Activated naive CD4-positive, alpha-beta T cell (primary cell): Measurements from ENCODE around the gene SLC25A41.
A peak's percentile ranks its signal among the peaks of the same experiment; 100 is the strongest.

Experiments used
- DNase-seq, 4 experiments: peaks; one replicate each; lab custom pipeline; 2025; lab: John Stamatoyannopoulos, UW

Gene SLC25A41

DNA sequence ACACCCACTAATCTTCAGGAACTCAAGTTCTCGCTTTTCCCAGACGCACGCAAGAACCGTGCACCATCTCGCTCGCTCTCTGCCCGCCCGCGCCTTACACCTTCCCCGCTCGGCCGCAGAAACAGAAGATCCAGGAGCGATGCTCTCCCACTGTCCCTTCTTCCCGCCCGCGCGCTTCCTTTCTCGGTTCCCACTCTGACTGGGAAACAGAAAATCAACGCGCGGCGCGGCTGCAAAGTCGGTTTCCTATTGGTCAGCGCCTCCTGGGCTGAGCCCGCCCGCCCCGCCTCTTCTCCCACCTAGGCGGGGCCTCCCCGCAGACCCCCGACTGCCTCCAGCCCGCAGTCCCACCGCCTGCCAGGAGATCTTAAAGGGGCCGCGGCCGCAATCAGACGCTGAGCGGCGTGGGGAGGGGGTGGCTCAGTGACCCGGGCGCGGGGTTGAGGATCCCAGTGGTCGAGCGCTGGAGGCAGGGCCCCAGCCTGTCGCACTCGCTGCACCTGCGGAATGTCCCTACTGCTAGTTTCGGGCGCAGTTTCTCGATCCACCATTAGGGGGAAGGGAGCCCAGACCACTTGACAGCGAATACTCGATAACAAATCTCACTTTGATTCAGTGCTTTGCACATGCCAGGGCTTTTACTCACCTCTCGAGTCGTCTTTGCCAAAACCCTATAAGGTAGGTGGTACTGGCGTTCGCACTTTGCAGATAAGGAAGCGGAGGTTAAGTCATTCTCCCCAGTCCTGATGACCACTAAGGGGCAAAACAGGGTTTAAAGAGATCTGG is 26.7 kb upstream of the SLC25A41 start:
- DNase-seq, result peak; percentile 90 to 94 (median 92)

DNA sequence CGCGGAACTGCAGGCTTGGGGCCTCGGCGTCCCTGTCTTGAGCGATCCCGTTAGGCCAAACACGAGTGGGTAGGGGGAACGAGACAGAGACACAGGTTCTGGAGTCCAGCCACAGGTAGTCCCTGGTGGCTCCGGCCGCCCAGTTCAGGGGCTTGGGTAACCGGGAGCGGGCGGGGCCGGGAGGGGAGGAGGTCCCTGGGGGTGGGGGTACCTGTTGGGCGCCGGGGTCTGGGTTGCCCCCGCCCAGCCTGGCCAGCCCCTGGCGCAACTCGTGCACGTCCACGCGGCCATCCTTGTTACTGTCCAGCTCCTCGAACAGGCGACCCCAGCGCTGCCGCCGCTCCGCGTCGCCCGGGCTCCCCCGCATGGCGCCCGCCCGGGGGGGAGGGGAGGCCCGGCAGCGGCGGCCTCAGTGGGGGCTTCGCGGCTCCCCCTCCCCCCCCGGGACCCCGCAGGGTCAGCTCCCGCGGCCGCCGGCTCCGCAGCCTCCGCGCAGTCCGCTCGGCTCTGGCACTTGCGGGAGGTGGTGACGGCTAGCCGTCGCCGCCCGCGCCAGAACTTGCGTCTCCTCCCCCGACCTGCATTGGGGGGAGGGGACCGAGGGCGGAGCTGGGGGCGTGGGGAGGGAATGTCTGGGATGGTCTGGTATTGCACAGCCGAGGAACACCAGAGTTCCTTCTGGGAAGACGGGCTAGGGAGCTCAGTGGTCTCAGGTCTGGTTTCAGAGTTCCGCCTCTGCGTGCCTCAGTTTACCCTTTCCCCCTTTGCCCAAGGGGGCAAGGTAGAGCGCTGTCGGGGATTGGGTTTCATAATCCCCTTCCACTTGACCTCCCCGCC is 25.9 kb upstream of the SLC25A41 start, which contains the start of gene SLC25A23:
TSS of gene SLC25A23 (minus strand) at position 531 of the 837 bp plus-strand sequence. CDS start at position 367, 164 bp downstream.
- DNase-seq, result peak in 1 of 4 experiments; percentile 55

DNA sequence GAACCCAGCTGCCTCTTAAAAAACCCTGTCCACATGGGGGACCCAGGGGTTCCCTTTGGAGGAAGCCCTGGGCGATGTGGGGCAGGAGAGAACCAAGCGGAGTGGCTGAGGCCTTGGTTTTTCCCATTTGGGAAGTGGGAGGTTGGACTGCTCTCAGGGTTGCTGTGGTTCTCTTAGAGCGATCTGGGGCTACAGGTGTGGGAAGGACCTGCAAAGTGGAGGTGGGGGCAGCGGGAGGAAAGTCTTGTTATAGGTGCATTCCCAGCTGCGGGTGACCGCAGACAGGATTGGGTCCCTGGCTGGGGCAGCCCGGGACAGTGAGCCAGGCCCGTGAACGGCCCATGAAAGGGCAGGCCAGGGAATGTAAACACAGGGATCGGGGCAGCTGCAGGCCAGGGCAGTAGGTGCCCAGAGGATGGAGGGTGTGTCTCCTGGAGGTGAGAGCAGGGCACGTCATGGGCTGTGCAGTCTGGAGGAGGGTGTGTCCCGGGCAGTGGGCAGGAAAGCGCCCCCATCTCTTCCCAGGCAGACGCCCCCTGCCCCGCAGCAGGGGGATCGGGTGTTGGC is 25.2 kb upstream of the SLC25A41 start:
- DNase-seq, result no peak

DNA sequence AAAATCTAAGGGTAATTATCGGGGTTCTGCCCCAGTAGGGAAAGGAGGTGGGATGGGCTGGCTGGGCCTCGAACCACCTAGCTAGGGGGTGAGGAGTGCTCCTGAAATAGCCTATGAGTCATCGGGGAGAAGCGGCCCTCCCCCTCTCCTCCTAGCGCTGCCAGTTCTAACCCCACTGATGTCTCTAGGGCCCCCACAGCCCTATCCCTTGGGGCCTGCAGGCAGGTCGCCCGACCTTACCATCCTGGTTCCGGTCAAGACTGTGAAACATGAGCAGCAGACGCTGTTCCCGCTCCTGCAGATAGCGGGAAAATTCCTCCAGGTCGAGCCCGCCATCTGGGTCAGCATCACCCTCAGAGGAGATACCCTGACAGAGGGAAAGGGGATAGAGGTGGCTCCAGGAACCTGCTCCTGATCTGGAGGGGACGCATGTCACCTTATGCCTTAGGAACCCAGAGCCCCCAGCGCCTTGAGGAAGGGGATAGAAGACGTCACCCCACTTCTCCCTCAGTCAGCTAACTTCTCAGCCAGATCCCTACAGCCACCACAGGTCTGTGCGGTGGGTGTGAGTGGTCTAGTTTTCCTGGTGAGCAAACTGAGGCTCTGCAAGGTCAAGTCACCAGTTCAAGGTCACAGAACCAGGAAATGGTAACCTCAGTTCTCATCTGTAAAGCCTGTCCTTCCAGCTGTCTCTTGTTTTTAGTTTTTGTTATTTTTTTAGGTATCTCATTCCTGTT is 24.6 kb upstream of the SLC25A41 start:
- DNase-seq, result no peak

DNA sequence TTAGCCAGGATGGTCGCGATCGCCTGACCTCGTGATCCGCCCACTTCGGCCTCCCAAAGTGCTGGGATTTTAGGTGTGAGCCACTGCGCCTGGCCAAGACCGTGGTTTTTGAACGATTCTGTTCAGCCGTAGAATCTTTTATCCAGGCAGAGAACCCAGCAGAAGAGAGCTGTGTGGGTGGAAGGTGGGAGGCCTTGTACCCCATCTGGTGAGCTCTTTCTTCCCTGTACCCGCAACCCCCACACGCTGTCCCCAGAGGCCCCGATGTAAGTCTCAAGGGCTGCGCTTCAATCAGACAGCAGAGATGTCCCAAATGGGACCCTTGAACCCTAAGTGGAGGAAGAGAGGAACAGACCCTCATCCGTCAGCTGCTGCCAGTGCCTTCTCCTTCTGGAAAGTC is 22.4 kb upstream of the SLC25A41 start:
- DNase-seq, result no peak

DNA sequence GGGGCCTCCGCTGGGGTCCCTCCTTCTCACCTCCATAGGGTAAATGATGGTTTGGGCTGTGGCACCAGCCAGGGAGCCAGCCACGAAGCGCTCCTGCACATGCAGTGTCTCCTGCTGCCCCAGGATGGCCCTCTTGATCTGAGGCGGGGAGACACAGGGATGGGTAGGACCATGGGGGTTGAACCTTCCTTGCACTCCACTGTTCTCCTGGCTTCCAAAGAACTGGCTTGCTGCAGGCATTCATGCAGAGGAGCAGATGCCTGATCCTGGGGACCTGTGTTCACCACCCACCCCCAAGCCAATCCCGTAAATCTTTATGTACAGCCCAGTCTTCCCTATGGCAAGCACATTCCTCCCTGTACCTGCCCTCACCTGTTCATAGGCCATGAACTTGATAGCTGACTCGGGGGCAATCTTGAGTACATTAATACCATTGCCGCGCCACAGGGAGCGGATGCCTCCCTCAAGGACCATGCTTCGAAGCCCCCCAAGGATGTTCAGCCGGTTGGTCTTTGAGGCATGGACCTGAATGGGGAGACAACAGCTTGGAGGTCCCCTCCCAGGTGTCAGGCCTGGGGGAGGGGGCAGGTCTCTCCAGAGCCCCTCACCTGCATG is 20.5 kb upstream of the SLC25A41 start:
- DNase-seq, result no peak

DNA sequence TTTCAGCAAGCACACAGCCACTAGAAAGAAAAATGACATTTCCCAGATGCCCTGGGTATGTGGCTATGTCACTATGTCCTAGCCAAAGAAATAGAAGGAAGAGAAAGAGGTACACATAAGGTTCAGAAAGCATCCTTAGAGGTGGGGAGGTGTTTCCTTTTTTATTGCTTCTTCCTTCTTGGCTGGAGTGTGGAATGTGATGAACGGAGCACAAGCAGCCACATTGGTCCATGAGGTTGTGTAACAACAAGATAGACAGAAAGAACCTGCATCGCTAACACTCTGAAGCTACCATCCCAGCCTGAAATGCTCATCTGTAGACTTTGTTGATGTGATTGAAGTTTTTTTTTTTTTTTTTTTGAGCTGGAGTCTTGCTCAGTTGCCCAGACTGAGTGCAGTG is 19.3 kb upstream of the SLC25A41 start:
- no peak for DNase-seq

DNA sequence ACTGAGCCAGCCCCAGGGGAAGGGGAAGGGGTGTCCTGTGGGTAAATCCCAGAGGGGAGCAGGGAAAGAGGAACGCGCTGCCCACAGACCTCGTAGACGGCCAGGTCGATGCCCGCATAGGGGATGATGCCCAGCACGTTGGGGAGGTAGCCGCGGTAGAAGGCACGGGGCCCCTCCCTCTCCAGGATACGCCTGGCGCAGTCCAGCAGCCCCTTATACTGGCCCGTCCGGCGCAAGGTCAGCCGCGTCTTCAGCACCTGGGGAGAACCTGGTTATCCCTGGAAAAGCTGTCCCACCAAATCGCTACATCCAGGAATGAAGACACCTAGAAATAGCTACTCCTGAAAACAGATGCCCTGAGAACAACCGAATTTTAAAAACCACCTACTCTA is 18.7 kb upstream of the SLC25A41 start:
- DNase-seq, result no peak

DNA sequence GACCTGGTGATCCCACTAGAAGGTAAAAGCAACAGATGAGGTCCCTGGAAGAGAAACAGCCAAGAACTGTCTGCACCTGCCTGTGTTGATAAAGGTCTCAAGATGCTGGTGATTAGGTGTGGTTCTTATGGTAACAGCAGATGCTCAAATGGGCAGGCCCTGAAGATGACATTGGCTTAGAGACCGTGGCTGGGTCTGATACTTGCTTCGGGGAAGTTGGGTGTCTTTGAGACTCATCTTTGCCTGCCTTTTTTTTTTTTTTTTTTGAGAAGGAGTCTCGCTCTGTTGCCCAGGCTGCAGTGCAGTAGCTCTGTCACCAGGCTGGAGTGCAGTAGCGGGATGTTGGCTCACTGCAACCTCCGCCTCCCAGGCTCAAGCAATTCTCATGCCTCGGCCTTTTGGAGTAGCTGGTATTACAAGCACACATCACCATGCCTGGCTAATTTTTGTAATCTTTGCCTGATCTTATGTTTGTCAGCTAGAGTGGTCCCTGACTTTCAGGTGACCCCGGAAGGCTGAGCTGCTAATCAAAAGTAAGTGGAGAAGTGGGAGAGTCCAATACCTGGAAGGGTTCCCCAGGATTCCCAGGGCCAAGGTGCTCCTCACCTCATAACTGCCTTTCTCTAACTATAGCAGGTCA is 18.1 kb upstream of the SLC25A41 start:
- DNase-seq, result no peak

DNA sequence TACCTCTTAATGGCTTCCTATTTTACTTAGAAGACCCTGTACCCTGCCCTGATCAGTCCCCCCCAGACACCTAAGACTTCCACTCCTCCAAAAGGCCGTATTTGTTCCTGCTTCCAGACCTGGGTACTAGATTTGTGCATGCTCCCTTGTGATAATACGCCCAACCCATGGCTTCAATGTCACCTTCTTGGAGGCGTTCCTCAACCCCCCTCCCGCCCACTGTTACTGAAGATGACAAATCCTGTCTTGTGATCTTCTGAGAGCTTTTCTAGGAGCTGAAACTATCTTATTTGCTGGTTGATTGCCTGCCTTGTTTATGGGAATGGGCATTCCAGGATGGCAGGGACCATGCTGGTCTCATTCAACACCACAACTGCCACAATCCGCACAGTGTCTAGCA is 16.6 kb upstream of the SLC25A41 start:
- no peak for DNase-seq

DNA sequence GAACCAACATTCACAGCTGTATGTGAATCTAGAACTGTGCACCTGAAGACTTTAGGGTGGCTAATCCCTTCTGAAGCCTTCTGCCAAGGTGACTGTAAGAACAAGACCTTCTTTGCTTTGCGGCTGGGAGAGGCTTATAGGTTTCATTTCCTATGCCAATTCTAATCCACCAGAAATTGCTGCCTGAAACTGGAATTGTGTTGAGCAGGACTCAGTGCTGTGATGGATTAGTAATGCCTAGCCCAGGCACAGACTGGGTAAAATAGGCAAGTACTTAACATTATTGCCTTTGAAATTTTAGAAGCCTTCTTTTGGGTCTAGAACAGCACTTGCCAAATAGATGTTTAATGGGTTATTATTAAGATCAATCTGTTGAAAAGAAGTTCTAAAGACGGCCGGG is 14.5 kb upstream of the SLC25A41 start:
- DNase-seq, result no peak

DNA sequence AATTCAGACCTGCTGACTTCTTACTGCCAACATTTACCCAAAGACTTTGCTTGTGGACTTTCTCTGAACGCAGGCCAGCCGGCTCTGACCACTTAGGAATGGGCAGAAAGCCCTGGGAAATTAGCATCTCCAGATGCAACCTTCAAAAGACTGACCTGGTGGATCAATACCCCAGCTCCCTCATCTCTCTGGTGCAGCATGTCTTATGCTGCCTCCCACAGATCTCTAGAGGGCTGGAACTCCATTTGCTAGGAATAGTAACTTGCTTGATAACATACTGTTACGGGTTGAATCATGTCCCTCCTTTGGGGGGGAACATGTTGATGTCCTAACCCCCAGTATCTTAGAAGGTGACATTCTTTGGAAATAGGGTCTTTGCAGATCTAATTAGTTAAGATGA is 12.9 kb upstream of the SLC25A41 start:
- DNase-seq, result no peak

DNA sequence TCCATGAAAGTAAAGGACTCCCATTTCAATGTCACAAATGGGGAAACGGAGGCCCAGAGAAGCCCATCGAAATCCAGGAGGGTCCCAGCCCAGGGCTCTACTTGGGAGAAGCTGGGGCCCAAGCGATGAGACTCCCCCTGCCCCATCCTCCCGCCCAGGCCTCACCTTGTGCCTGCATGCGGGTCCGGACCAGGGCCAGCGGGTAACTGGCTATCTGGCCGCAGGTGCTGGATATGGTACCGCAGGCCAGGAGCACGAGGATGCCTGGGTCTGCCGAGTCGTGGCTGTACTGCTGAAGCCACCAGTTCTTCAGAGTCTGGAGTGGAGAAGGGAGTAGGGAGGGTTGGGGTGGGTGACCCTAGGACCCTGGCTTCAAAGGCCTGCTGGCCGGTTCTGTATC is 10.4 kb upstream of the SLC25A41 start:
- no peak for DNase-seq

DNA sequence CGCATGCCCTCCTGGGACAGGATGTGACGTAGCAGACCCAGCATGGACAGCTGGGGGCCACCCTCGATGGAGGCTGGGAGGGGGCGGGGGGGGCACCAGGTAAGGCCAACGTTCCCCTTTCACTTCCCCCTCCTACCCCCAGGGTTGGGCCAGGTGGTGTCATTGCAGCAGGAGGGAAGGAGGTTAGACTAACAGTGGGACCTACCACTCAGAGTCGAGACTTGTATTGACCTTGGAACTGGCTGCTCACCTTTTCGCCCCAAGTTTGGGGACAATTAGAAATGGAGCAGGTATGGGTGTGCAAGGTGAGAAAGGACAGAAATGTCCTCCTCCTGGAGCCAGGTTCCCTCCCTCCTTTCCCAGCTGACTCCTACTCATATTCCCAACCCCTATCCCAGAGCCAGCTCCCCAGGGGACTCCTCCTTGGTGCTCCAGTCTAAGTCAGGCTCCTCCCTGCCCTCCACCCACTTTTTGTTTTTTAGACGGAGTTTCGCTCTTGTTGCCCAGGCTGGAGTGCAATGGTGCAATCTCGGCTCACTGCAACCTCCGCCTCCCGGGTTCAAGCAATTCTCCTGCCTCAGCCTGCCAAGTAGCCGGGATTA is 8.6 kb upstream of the SLC25A41 start:
- DNase-seq, result no peak

DNA sequence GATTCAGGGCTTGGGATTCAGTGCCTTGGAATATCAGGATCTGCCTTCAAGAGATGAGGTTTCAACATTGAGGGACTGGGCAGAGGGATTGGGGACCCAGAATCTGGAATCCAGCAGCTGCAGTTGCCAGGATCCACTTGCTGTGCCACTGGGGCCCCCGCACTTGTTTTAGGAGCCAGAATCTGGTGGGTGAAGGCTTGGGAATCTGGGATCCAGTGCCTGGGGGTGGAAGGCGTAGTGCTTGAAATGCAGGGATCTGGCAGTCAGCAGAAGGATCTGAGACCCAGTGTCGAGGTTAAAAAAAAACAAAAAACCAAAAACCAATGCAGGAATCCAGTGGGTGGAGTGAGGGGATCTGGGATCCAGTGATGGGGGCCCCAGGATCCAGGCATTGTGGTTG is 7.3 kb upstream of the SLC25A41 start:
- DNase-seq, result no peak

DNA sequence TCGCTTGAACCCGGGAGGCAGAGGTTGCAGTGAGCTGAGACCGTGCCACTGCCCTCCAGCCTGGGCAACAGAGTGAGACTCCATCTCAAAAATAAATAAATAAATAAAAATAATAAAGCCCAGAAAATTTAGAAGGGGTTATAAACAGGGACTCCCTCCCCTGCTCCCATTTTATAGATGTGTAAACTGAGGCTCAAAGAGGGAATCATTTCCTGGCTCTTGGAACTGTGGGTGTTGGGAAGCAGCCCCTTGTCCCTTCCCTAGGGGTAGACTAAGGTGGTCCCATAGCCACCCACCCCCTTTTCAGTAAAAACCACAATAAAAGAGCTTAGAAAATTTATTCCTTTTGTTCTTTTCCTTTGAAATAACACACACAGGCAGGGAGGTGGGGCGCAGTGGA is 6.2 kb upstream of the SLC25A41 start:
- no peak for DNase-seq

DNA sequence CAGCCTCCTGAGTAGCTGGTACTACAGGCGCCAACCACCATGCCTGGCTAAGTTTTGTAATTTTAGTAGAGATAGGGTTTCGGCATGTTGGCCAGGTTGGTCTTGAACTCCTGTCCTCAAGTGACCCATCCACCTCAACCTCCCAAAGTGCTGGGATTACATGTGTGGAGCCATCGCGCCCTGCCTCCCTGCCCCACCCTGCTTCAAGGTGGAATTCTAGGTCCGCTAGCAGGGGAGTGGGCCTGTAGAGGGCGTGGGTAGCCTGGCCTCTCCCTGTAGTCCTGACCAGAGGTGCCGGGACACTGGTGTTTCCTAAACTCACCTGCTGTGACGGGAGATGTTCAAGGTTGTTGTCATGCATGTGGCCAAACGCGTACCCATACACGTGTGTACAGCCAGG is 398 bp downstream of the SLC25A41 start:
- DNase-seq, result no peak

DNA sequence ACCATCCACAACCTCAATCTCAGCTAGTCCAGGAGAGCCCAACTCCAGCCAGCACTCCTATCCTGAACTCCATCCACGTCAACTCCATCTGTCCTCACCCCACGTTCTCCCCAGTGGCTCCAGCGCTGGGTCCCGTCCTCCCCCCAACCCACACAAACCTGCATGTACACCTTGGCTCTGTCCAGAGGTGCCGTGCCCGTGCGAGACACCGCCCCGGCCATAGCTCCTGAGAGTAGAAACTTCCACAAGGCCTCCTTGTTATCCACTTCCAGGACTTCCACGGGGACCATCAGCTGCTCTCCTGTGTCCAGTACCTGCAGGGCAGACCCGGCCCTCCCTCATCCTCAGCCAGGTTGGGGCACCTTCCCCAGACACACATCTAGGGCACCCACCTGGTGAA is 1.7 kb downstream of the SLC25A41 start:
- DNase-seq, result no peak

DNA sequence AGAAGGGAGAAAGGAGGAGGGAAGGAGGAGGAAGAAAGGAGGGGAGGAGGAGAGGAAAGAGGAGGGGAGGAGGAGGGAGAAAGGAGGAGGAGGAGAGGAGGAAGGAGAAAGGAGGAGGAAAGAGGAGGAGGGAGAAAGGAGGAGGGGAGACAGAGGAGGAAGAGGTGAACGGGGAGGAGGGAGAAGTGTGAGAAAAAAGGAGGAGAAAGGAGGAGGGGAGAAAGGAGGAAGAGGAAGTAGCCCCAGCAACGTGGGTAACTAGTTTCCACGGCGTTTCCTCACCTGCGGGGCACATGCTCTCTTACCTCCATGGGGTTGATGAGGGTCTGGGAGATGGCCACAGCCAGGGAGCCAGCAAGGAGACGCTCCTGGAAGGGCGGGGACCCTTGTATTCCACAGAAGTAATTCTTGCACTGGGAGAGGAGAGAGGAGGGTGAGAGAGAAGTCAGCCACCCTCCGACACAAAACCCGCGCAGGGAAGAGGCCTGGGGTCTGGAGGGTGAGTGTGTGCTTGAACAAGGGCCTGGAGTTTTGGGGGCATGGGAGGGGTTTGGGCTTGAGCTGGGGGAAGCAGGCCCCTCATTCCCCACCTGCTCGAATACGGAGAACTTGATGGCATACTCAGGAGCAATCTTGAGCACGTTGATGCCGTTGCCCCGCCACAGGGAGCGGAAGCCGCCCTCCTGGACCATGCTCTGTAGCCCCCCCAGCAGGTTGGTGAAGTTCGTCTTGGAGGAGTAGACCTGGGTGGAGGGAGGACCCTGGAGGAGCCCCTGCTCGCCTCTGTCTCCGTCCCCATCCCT is 3.9 kb downstream of the SLC25A41 start:
- no peak for DNase-seq
